HG03159 (cell line): ENCODE data around the gene KLHL17.

ENCODE experiments used
- ATAC-seq: cut with Tn5 transposase; IDR thresholded peaks from one replicate; pipeline ENCODE4 v1.9.1; 2021; ENCODE audit warnings: mild to moderate bottlenecking, moderate library complexity; ENCODE audit not compliant: unreplicated experiment

Gene KLHL17

GRCh38 chr1:1013922-1014648 lies 53.7 kb downstream of the KLHL17 start:
- no peak for ATAC-seq

GRCh38 chr1:1014799-1015681 lies 54.7 kb downstream of the KLHL17 start:
- no peak for ATAC-seq
